ENCODE results near the gene PEX1.
"Not testable (repeated sequence)": the region's sequence is repeated elsewhere in the genome, so short reads cannot be mapped to it uniquely, and the experiment has no call there.

PEX1 gene

DNA sequence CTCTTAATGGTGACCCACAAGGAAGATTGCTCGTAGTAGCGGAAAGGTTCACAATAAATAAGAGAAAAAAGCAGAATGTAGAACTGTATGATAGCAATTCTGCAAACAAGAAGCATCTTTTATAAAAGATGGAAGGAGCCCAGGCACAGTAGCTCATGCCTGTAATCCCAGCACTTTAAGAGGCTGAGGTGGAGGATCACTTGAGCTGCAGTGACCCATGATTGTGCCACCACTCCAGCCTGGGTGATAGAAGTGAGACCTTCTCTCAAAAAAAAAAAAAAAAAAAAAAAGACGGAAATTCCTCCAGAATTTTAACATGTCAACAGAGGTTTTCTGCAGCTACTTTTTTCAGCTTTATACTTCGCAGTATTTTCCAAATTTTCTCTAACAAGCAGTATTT is 67.8 kb downstream of the PEX1 start:
- DNase-seq (ENCODE audit: low read depth): no peak

DNA sequence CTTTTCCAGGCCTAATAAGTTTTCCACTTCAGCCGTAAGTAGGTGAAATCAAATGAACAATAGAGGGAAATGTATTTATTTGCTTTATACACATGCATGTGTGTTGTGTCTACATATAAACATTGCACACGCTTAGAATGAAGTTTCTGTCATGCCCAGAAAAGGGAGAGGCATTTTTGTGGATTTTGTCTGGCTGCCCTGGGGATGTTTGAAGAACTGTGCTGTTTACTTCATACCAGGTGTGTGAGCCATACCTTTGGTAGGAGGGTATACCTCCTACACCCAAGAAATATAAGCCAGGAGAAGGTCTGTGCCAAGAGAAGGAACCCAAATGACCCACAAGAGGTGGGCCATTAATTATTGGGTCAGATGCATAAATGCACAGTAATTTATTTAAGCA is 68.2 kb downstream of the PEX1 start:
- DNase-seq (ENCODE audit: low read depth): no peak

DNA sequence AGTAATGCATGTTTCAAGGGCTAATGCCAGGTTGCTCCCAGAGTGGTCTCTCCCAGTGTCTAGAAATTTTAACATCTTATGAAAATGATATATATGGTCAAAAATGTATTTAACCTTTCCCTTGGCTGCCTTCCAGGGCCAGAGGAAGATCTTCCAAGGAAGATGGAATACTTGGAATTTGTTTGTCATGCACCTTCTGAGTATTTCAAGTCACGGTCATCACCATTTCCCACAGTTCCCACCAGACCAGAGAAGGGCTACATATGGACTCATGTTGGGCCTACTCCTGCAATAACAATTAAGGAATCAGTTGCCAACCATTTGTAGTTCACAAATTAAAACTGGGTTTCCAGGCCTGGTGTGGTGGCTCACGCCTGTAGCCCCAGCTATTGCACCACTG is 72.1 kb downstream of the PEX1 start:
- DNase-seq (ENCODE audit: low read depth): no peak

DNA sequence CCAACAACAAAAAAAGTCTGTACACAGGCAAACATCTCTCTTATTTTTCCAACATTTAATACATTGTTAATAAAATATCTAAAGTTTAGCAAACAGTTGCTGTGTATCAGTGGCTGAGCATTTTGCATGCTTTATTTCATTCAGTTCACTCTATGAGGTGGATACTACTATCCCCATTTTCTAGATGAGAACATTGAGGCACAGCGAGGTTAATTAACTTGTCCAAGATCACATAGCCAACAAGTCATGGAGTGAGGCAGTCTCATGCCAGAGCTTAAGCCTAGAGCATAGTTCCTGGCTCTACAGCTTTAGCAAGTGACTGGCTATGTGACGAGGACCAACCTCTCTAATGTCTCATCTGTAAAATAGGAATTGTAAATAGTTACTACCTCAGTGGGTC is 76.7 kb downstream of the PEX1 start:
- DNase-seq (ENCODE audit: low read depth): no peak

DNA sequence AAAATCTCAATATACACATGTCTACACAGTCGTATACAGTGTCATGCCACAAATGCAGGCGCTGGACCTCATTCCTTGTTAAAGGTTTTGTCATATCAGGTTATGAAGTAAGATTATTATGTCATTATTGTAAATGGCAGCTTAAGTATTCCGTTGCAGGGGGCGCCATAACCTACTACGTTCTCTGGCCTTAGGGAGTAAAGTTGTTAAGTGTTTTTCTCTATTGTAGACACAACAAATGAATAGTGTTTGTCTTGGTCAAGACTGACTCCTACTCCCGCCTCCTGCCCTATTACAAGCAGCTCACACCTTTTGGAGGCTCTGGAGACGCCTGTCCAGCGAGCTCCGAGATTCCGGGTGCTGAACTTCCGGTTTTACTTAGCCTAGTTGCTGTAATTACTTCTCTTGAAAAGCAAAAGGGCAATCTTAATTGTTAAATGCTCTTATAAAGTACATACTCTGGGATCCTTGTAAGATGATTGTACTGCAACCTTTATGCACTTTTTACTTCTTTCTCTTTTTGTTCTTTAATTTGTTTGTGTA is 80.0 kb downstream of the PEX1 start:
- DNase-seq (ENCODE audit: low read depth): peak; percentile 63

DNA sequence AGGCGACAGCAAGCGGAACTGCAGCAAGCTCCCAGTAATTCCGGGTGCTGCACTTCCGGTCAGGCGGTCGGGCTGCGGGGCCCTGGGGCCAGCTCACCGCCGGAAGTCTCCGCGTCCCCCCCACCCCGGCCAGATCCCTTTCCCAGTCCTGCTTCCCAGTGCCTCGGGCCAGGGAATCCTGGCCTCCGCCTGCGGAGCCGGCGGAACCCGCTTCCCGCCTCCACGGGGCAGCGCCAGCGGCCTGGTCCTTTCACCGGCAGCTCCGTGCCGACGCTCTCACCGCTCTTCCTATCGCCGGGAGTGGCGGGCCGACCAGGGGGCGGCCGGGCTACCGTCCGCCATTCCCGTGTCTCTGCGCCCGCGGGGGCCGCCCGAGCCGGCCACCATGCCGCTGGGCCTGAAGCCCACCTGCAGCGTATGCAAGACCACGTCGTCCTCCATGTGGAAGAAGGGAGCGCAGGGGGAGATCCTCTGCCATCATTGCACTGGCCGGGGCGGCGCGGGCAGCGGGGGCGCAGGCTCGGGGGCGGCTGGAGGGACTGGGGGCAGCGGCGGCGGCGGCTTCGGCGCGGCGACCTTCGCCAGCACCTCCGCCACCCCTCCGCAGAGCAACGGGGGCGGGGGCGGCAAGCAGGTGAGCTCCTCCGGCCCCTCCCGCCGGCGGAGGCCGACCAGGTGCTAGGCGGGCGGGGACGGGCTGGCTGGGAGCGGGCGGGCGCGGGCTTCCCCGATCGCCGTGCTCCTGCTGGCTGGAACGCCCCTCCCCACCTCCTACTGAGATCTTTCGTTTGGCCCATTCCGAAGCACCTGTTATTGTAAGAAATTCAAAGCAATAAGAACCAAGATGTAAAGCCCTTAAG is 80.7 kb downstream of the PEX1 start, which contains the start of gene GATAD1:
GATAD1 (plus strand) TSS at position 138 of the 860 bp plus-strand sequence; CDS start at position 386, 248 bp downstream.
- DNase-seq (ENCODE audit: low read depth): peak; percentile 90

DNA sequence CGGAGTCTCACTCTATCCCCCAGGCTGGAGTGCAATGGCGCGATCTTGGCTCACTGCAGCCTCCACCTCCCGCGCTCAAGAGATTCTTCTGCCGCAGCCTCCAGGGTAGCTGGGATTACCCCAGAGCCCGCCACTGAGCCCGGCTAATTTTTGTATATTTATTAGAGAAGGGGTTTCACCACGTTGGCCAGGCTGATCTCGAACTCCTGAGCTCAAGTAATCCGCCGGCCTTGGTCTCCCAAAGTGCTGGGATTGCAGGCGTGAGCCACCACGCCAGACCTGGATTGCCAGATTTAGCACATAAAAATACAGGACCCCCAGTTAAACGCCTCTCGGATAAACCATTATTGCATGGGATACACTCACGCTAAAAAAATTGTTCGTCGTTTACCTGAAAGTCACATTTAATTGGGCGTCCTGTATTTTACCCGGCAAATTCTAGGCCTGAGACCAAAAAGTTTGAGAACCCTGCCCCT is 81.4 kb downstream of the PEX1 start:
- no peak for DNase-seq (ENCODE audit: low read depth)

DNA sequence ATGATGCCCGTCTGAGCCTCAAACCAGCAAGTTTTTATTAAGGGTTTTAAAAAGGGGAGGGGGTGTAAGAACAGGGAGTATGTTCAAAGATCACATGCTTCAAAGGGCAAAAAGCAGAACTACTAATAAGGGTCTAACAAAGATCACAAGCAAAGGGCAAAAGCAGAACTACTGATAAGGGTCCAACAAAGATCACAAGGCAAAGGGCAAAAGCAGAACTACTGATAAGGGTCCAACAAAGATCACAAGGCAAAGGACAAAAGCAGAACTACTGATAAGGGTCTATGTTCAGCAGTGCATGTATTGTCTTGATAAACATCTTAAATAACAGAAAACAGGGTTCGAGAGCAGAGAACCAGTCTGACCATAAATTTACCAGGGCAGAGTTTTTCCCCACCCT is 85.6 kb downstream of the PEX1 start:
- not testable (repeated sequence) for DNase-seq (ENCODE audit: low read depth)

GRCh38 chr7:92437956-92438491 is 90.3 kb downstream of the PEX1 start:
- DNase-seq (ENCODE audit: low read depth): no peak
